Prostate gland (tissue), 2 donors: ENCODE data around the gene PLEKHA7.

ENCODE experiments used
- POLR2A ChIP-seq: fragments of 450-650 bp; IDR thresholded peaks from one replicate; pipeline ENCODE4 v1.6.1; 2016; ENCODE audit warnings: antibody characterized with exemption, mild to moderate bottlenecking
- TF ChIP-seq, protein P1 (sequence below), 4 experiments: fragments of 200-600 bp in 2 of 4; fragments of 450-650 bp in 2 of 4; sonication (generic) in 2 of 4; IDR thresholded peaks; 1 replicate in 3 of 4; 2 replicates in 1 of 4; pipeline ENCODE4 v1.5.1; 2016 to 2019; ENCODE audit warnings: antibody characterized with exemption in 4 of 4, mild to moderate bottlenecking in 2 of 4, moderate library complexity in 2 of 4

DNA sequence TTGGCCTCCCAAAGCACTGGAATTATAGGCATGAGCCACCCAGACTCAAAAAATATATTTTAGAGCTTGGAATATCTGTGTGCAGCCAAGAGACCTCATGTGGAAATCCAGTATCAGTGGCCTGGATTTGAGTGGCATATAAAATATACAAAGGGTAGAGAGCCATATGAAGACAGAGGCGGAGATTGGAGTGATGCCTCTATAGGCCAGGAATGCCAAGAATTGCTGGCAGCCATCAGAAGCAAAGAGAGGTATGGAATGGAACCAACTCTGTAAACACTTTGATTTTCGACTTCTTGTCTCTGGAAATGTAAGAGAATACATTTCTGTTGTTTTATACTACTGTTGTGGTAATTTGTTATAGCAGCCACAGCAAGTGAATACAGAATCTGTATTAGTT lies 123.0 kb downstream of the PLEKHA7 start:
- TF ChIP-seq, protein P1, sequence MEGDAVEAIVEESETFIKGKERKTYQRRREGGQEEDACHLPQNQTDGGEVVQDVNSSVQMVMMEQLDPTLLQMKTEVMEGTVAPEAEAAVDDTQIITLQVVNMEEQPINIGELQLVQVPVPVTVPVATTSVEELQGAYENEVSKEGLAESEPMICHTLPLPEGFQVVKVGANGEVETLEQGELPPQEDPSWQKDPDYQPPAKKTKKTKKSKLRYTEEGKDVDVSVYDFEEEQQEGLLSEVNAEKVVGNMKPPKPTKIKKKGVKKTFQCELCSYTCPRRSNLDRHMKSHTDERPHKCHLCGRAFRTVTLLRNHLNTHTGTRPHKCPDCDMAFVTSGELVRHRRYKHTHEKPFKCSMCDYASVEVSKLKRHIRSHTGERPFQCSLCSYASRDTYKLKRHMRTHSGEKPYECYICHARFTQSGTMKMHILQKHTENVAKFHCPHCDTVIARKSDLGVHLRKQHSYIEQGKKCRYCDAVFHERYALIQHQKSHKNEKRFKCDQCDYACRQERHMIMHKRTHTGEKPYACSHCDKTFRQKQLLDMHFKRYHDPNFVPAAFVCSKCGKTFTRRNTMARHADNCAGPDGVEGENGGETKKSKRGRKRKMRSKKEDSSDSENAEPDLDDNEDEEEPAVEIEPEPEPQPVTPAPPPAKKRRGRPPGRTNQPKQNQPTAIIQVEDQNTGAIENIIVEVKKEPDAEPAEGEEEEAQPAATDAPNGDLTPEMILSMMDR (IDR thresholded peaks at IDR 0.05): no peak
- no peak for TF ChIP-seq POLR2A
